ENCODE measurements around the gene APP.

The APP gene

GRCh38 chr21:25988738-25989137, 181.8 kb downstream of the APP start:
- no peaks in the 10 kb centered on the region for H3K36me3 ChIP-seq (ENCODE audit: control insufficient read depth, low read length)
- no peak overlapping the region for H3K4me3 ChIP-seq (ENCODE audit: low read length)
- no peaks in the 10 kb centered on the region for H3K27me3 ChIP-seq (ENCODE audit: control insufficient read depth, low read length)
- no peaks in the 10 kb centered on the region for H3K4me1 ChIP-seq (ENCODE audit: control insufficient read depth, low read length)
- TF ChIP-seq CTCF (IDR thresholded peaks at IDR 0.05; ENCODE audit: low read depth, low read length, poor library complexity, severe bottlenecking): no peak
- no peak for TF ChIP-seq EZH2phosphoT487 (IDR thresholded peaks at IDR 0.05; ENCODE audit: borderline replicate concordance, low read length)
- H4K20me1 ChIP-seq (ENCODE audit: control insufficient read depth, insufficient read depth, low read depth, low read length): no peaks in the 10 kb centered on the region
- H3K79me2 ChIP-seq (ENCODE audit: control insufficient read depth, low read length): no peaks in the 10 kb centered on the region
- no peak overlapping the region for H3K27ac ChIP-seq (ENCODE audit: low read depth, low read length)
- H3K4me2 ChIP-seq (ENCODE audit: low read length): no peak overlapping the region
- no peaks in the 10 kb centered on the region for H3K9me3 ChIP-seq (ENCODE audit: control insufficient read depth, insufficient read depth, low read length)
- no peaks in the 10 kb centered on the region for H3F3A ChIP-seq (ENCODE audit: control insufficient read depth, insufficient read depth)
- H3K9me2 ChIP-seq (replicated peaks; ENCODE audit: control insufficient read depth, low read length): no peaks in the 10 kb centered on the region

- Histone ChIP-seq H3K36me3 (ENCODE audit: control insufficient read depth, low read length) (no peaks in the 10 kb centered on the region), H3K4me1 (ENCODE audit: control insufficient read depth, low read length) (no peaks in the 10 kb centered on the region), H3K4me3 (ENCODE audit: low read length) (no peak overlapping the region), H3K9me2 (replicated peaks; ENCODE audit: control insufficient read depth, low read length) (no peaks in the 10 kb centered on the region), H3F3A (ENCODE audit: control insufficient read depth, insufficient read depth) (no peaks in the 10 kb centered on the region), H3K4me2 (ENCODE audit: low read length) (no peak overlapping the region), H3K27ac (ENCODE audit: low read depth, low read length) (no peak overlapping the region), H4K20me1 (ENCODE audit: control insufficient read depth, insufficient read depth, low read depth, low read length) (no peaks in the 10 kb centered on the region), H3K27me3 (ENCODE audit: control insufficient read depth, low read length) (no peaks in the 10 kb centered on the region), H3K9me3 (ENCODE audit: control insufficient read depth, insufficient read depth, low read length) (no peaks in the 10 kb centered on the region), H3K79me2 (ENCODE audit: control insufficient read depth, low read length) (no peaks in the 10 kb centered on the region)
- no peak for TF ChIP-seq EZH2phosphoT487 (IDR thresholded peaks at IDR 0.05; ENCODE audit: borderline replicate concordance, low read length)
- no peak for TF ChIP-seq CTCF (IDR thresholded peaks at IDR 0.05; ENCODE audit: low read depth, low read length, poor library complexity, severe bottlenecking)
These were observed 183.0 kb downstream of the APP start for GRCh38 chr21:25987531-25987930.

GRCh38 chr21:25986928-25987327, 183.6 kb downstream of the APP start:
- no peaks in the 10 kb centered on the region for H3K9me3 ChIP-seq (ENCODE audit: control insufficient read depth, insufficient read depth, low read length)

More at GRCh38 chr21:25986928-25987327, 183.6 kb downstream of the APP start:
- H3K27me3 ChIP-seq (ENCODE audit: control insufficient read depth, low read length): no peaks in the 10 kb centered on the region
- H3K4me1 ChIP-seq (ENCODE audit: control insufficient read depth, low read length): no peaks in the 10 kb centered on the region
- no peaks in the 10 kb centered on the region for H4K20me1 ChIP-seq (ENCODE audit: control insufficient read depth, insufficient read depth, low read depth, low read length)
- no peak for TF ChIP-seq CTCF (IDR thresholded peaks at IDR 0.05; ENCODE audit: low read depth, low read length, poor library complexity, severe bottlenecking)
- no peak for TF ChIP-seq EZH2phosphoT487 (IDR thresholded peaks at IDR 0.05; ENCODE audit: borderline replicate concordance, low read length)
- H3K4me2 ChIP-seq (ENCODE audit: low read length): no peak overlapping the region
- H3K9me2 ChIP-seq (replicated peaks; ENCODE audit: control insufficient read depth, low read length): no peaks in the 10 kb centered on the region
- H3K79me2 ChIP-seq (ENCODE audit: control insufficient read depth, low read length): no peaks in the 10 kb centered on the region
- no peak overlapping the region for H3K4me3 ChIP-seq (ENCODE audit: low read length)
- no peaks in the 10 kb centered on the region for H3F3A ChIP-seq (ENCODE audit: control insufficient read depth, insufficient read depth)
- H3K27ac ChIP-seq (ENCODE audit: low read depth, low read length): no peak overlapping the region
- no peaks in the 10 kb centered on the region for H3K36me3 ChIP-seq (ENCODE audit: control insufficient read depth, low read length)

Measured in DOHH2 (cell line).